ENCODE data around the gene LBP. TPM values are rescaled to one million over a fixed set of nuclear protein-coding genes. Genes with fewer than 3 reads are reported as not detected.

Gene LBP
- total RNA-seq, 2 donors from 2014 or later, result 0.18 TPM; not detected in 1

DNA sequence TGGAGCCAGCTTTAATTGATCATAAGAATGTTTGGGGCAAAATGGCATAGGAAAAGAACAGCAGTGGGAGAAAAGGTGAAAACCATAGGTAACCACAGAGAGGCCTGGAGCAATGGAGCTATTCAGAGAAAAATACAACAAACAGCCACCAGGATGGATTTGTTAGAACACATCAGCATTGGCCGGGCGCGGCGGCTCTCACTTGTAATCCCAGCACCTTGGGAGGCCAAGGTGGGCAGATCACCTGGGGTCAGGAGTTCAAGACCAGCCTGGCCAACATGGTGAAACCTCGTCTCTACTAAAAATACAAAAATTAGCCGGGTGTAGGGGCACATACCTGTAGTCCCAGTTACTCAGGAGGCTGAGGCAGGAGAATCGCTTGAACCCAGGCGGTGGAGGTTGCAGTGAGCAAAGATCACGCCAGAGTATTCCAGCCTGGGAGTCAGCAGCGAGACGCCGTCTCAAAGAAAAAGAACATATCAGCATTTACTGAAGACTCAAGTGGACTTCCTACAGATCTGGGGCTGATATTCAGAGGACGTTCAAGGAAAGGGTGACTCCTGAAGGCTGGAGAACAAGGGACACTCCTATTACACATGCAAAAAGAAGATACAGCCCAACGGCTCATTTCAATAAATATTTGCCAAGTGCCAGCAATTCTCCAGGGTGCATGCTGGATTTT is 68.6 kb downstream of the LBP start:
- peaks cover 2% of the 10 kb centered on the region for H3K4me1 Mint-ChIP-seq
- H3K36me3 Mint-ChIP-seq (ENCODE audit: low read depth), result peaks cover 59% of the 10 kb centered on the region
- Histone ChIP-seq H3K4me3 (ENCODE audit: low read length) (no peak overlapping the region), H3K36me3 (ENCODE audit: control insufficient read depth, insufficient read depth, low read length) (peaks cover 68% of the 10 kb centered on the region), H3K9ac (ENCODE audit: extremely low read depth, low read length, poor library complexity, severe bottlenecking) (no peak overlapping the region), H3K4me1 (ENCODE audit: control insufficient read depth, insufficient read depth, low read length) (no peaks in the 10 kb centered on the region), H3K9me3 (ENCODE audit: control insufficient read depth, low read length) (no peaks in the 10 kb centered on the region), H3K27ac (ENCODE audit: low read depth, low read length) (no peak overlapping the region), H3K27me3 (ENCODE audit: control insufficient read depth, insufficient read depth, low read length, poor library complexity, severe bottlenecking) (no peaks in the 10 kb centered on the region)
- no peak overlapping the region for H3K4me3 Mint-ChIP-seq
- H3K27me3 Mint-ChIP-seq (ENCODE audit: insufficient read depth), result no peaks in the 10 kb centered on the region
- 91 to 97% methylated on average over 14 of the region's 14 CpGs for WGBS, 2 experiments (ENCODE audit: insufficient coverage in 1 of 2, insufficient read length in 1 of 2)
- peak; percentile 40 for DNase-seq
- peaks cover 3% of the 10 kb centered on the region for H3K9me3 Mint-ChIP-seq
- TF ChIP-seq, protein P1, sequence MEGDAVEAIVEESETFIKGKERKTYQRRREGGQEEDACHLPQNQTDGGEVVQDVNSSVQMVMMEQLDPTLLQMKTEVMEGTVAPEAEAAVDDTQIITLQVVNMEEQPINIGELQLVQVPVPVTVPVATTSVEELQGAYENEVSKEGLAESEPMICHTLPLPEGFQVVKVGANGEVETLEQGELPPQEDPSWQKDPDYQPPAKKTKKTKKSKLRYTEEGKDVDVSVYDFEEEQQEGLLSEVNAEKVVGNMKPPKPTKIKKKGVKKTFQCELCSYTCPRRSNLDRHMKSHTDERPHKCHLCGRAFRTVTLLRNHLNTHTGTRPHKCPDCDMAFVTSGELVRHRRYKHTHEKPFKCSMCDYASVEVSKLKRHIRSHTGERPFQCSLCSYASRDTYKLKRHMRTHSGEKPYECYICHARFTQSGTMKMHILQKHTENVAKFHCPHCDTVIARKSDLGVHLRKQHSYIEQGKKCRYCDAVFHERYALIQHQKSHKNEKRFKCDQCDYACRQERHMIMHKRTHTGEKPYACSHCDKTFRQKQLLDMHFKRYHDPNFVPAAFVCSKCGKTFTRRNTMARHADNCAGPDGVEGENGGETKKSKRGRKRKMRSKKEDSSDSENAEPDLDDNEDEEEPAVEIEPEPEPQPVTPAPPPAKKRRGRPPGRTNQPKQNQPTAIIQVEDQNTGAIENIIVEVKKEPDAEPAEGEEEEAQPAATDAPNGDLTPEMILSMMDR (conservative IDR thresholded peaks at IDR 0.05), result no peak
- H3K27ac Mint-ChIP-seq, result no peak overlapping the region

DNA sequence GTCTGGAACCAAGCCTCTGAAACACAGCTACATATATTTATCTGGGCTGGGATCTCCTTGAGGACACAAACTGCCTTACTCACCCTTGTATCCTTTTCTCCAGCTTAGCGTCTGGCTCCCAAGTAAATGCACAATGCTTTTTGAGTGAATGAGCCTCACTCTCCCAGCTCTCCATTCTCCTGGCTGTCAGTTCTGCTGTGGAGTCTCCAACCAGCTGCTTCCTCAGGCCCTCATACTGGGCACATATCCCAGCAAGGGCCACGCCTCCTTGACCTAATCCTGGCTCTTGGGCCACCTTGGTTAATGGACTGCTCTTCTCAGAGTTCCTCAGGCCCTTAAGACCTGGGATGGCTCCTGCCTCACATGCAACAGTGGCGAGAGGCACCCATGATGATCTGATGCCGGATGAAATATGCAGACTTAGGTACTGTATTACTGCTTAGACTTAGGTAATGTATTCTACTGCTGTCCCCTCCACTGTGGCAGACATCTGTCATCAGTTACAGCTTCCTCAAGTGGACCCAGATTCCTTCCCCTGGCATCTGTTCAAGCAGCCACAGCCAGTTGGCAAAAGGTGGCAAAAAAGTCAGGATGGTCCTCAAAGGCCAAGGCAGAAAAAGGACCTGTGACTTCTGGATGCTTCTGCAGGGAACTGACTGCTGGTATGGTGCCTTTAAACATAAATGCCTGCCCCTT is 72.4 kb downstream of the LBP start:
- no peak overlapping the region for H3K27ac Mint-ChIP-seq
- peaks cover 69% of the 10 kb centered on the region for H3K36me3 Mint-ChIP-seq (ENCODE audit: low read depth)
- peaks cover 77% of the 10 kb centered on the region for H3K36me3 ChIP-seq (ENCODE audit: control insufficient read depth, insufficient read depth, low read length)

DNA sequence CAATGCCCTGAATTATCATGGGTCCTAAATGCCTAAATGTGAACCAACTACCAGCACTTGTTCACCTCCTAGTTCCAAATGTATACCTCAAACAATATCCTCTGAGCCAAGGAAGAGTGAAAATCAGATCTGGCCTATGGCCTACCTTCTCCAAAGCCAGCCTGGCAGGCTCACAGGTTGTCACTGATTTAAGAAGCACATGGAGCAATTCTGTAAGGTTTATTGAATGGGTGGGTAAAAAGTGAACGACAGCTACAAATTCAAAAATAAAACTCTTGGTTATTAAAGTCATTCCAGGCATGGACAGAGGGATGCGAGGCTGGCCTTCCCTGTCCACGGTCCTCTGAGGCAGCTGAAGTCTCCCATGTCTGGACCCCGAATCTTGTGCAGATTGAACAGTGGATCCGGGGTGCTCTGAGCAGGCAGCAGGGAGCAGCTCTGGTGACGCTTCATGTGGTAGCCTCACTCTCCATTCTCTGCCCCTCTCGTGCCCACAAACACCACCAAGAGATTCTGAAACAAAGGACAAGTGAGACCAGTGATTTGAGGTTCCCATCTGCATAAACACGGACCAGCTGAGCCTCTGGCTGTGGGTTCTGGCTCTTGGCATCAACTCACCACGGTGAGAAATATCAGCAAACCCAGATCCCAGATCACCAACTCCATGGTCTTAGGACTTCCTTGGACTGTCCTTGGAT is 74.3 kb downstream of the LBP start:
- peaks cover 2% of the 10 kb centered on the region for H3K4me1 Mint-ChIP-seq
- TF ChIP-seq, protein P1 (conservative IDR thresholded peaks at IDR 0.05), result no peak
- Histone ChIP-seq H3K4me3 (ENCODE audit: low read length) (no peak overlapping the region), H3K27ac (ENCODE audit: low read depth, low read length) (no peak overlapping the region), H3K9me3 (ENCODE audit: control insufficient read depth, low read length) (no peaks in the 10 kb centered on the region), H3K27me3 (ENCODE audit: control insufficient read depth, insufficient read depth, low read length, poor library complexity, severe bottlenecking) (no peaks in the 10 kb centered on the region), H3K36me3 (ENCODE audit: control insufficient read depth, insufficient read depth, low read length) (peaks cover 88% of the 10 kb centered on the region), H3K9ac (ENCODE audit: extremely low read depth, low read length, poor library complexity, severe bottlenecking) (no peak overlapping the region), H3K4me1 (ENCODE audit: control insufficient read depth, insufficient read depth, low read length) (no peaks in the 10 kb centered on the region)
- H3K4me3 Mint-ChIP-seq, result no peak overlapping the region
- no peak overlapping the region for H3K27ac Mint-ChIP-seq
- H3K9me3 Mint-ChIP-seq, result no peaks in the 10 kb centered on the region
- DNase-seq, result no peak
- no peaks in the 10 kb centered on the region for H3K27me3 Mint-ChIP-seq (ENCODE audit: insufficient read depth)
- 96 to 97% methylated on average over 6 to 9 of the region's 9 CpGs for WGBS, 2 experiments (ENCODE audit: insufficient coverage in 1 of 2, insufficient read length in 1 of 2)
- H3K36me3 Mint-ChIP-seq (ENCODE audit: low read depth), result peaks cover 82% of the 10 kb centered on the region

More for the DNA sequence above, 72.4 kb downstream of the LBP start:
- Histone ChIP-seq H3K9ac (ENCODE audit: extremely low read depth, low read length, poor library complexity, severe bottlenecking) (no peak overlapping the region), H3K27ac (ENCODE audit: low read depth, low read length) (peak overlapping the region; percentile 36), H3K27me3 (ENCODE audit: control insufficient read depth, insufficient read depth, low read length, poor library complexity, severe bottlenecking) (no peaks in the 10 kb centered on the region), H3K4me1 (ENCODE audit: control insufficient read depth, insufficient read depth, low read length) (no peaks in the 10 kb centered on the region), H3K9me3 (ENCODE audit: control insufficient read depth, low read length) (no peaks in the 10 kb centered on the region), H3K4me3 (ENCODE audit: low read length) (no peak overlapping the region)
- H3K27me3 Mint-ChIP-seq (ENCODE audit: insufficient read depth), result no peaks in the 10 kb centered on the region
- 92 to 100% methylated on average over 1 to 4 of the region's 4 CpGs for WGBS, 2 experiments (ENCODE audit: insufficient coverage in 1 of 2, insufficient read length in 1 of 2)
- H3K9me3 Mint-ChIP-seq, result no peaks in the 10 kb centered on the region
- peaks cover 2% of the 10 kb centered on the region for H3K4me1 Mint-ChIP-seq
- no peak for DNase-seq
- H3K4me3 Mint-ChIP-seq, result no peak overlapping the region
- TF ChIP-seq, protein P1 (conservative IDR thresholded peaks at IDR 0.05), result no peak

All from endodermal cell (in vitro differentiated cells).